Bronchial epithelial cell (primary cell): ENCODE data around the gene NCLN. TPM values are rescaled to one million over a fixed set of nuclear protein-coding genes. Genes with fewer than 3 reads are reported as not detected.
"Not testable (repeated sequence)": the region's sequence is repeated elsewhere in the genome, so short reads cannot be mapped to it uniquely, and the experiment has no call there.

Experiments used
- DNase-seq: peaks from one replicate; pipeline ENCODE4 v3.0.0-alpha.2; 2010; ENCODE audit warnings: low read depth
- FAIRE-seq: peaks from 2 replicates; lab custom pipeline; 2011; peaks lifted over from hg19 to GRCh38; lab: Jason Lieb, UNC
- H3K27me3 ChIP-seq: 2 replicates; pipeline ENCODE4 v1.5.1; 2011; ENCODE audit warnings: low read length; ENCODE audit not compliant: control insufficient read depth, insufficient read depth
- H3K36me3 ChIP-seq: 2 replicates; pipeline ENCODE4 v1.5.1; 2011; ENCODE audit warnings: low read length; ENCODE audit not compliant: control insufficient read depth, insufficient read depth
- H3K4me3 ChIP-seq: 2 replicates; pipeline ENCODE4 v1.5.1; 2011; ENCODE audit warnings: mild to moderate bottlenecking, low read depth, low read length, control low read depth
- CTCF ChIP-seq: IDR thresholded peaks from 2 replicates; pipeline ENCODE4 v1.5.1; 2011; ENCODE audit warnings: mild to moderate bottlenecking, moderate library complexity, low read length, control low read depth, inconsistent platforms; ENCODE audit not compliant: insufficient read depth, severe bottlenecking
- total RNA-seq: library from RNA; depleted of rRNA; stranded (reverse); fragments of >200 nt; gene quantifications from 2 replicates; pipeline ENCODE4 v1.2.1, GENCODE V29; 2014

NCLN gene
- total RNA-seq, 1 donor from 2014 or later = 41.6 TPM

DNA sequence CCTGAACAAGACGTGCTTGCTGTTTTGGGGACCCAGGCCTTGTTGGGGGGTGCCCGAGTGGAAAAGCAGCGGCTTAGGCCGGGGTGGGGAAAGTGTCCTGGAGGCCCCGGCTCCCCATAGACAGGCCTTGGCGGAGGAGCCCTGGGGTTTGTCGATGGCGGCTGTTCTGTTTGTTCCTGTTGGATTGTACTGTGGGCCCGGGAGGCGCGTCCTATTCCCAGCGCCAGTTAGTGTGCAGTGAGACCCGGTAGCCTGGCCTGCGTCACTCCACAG, 11.1 kb downstream of the NCLN start:
- H3K4me3 ChIP-seq = no peak overlapping the region
- H3K27me3 ChIP-seq = no peaks in the 10 kb centered on the region
- peaks cover 21% of the 10 kb centered on the region for H3K36me3 ChIP-seq
- TF ChIP-seq CTCF = no peak
- DNase-seq (no peak), FAIRE-seq (no peak)

DNA sequence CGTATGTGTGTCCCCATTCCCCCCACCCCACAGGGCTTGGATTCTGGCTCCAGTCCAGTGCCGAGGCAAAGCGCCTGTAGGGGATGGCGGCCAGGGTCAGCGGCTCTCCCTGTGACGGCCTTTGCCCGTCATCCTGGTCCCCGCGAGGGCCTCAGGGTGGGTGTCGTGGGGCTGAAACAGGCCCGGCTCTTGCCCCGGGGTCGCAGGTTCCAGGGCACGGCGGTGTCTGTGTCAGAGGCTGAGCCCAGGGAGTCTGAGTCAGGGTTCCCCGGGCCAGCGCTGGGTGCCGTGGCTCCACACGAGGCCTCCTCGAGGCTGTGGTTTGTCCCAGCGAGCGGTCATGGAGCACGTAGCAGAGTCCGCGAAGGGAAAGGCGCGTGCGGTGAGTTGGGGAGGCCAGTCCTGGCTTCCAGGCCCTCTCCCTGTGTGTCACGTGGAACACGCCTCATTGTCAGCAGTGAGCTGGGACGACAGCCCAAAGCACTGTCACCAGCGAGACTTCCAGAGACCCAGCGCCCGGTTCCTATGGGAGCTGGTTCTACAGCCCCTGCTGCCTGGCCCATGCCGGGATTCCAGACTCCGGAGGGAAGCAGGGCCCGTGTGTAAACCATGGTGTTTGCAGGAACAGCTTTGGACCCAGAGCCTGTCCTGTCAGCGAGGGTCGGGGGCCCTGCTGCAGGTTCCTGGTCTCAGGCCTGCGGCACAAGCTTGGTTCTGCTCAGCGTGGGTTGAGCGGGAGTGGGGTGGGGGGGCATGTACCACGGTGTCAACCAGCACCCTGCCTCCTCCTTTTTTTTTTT, 13.4 kb downstream of the NCLN start:
- Histone ChIP-seq H3K27me3 (no peaks in the 10 kb centered on the region), H3K4me3 (no peak overlapping the region), H3K36me3 (peaks cover 20% of the 10 kb centered on the region)
- TF ChIP-seq CTCF = no peak
- no peak for DNase-seq
- no peak for FAIRE-seq

DNA sequence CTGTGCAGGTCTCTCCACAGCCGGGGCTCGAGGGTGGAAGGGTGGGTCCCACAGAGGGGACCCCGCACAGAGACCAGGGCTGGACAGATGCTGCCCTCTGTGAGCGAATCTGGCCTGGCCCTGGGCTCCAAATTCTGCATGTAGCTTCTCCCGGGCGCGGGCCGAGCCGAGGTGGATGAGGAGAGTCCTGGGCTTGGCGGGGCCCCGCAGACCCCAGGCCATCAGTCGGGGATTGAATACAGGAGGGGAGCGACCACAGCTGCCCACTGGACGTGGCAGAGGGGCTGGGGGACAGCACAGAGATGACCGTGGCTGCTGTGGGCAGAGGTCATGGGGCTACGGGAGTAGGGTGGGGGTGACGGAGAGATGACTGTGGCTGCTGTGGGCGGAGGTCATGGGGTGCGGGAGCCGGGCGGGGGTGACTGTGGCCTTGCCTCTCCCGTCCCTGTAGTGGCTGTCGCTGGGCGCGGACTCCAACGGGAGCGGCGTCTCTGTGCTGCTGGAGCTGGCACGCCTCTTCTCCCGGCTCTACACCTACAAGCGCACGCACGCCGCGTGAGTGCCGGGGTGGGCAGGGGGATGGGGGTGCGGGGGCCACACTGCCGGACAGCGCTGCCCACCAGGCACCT, 15.5 kb downstream of the NCLN start:
- Histone ChIP-seq H3K27me3 (no peaks in the 10 kb centered on the region), H3K4me3 (no peak overlapping the region), H3K36me3 (peaks cover 23% of the 10 kb centered on the region)
- no peak for FAIRE-seq
- DNase-seq = no peak
- TF ChIP-seq CTCF = no peak

GRCh38 chr19:3201911-3202310, 16.2 kb downstream of the NCLN start:
- Histone ChIP-seq H3K36me3 (peaks cover 19% of the 10 kb centered on the region), H3K27me3 (no peaks in the 10 kb centered on the region), H3K4me3 (no peak overlapping the region)
- no peak for TF ChIP-seq CTCF
- DNase-seq = no peak
- no peak for FAIRE-seq

GRCh38 chr19:3202346-3202745, 16.6 kb downstream of the NCLN start:
- Histone ChIP-seq H3K27me3 (no peaks in the 10 kb centered on the region), H3K36me3 (peaks cover 21% of the 10 kb centered on the region), H3K4me3 (no peak overlapping the region)
- FAIRE-seq (no peak), DNase-seq (no peak)
- no peak for TF ChIP-seq CTCF

DNA sequence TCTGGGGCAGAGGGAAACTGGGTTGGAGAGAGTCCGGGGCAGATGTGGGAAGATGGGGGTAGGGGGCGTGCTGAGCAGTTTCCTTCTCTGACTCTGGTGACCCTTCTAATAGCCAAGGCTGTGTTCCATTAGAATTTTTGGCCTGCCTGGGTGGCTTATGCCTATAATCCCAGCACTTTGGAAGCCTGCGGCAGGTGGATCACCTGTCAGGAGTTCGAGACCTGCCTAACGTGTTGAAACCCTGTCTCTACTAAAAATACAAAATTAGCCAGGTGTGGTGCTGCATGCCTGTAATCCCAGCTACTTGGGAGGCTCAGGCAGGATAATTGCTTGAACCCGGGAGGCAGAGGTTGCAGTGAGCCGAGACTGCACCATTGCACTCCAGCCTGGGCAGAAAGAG, 17.2 kb downstream of the NCLN start:
- not testable (repeated sequence) for DNase-seq, H3K4me3 ChIP-seq, H3K27me3 ChIP-seq, FAIRE-seq
- H3K36me3 ChIP-seq = peaks cover 22% of the 10 kb centered on the region
